Hepatocyte (in vitro differentiated cells): ENCODE data around the gene VCX3A. TPM values are rescaled to one million over a fixed set of nuclear protein-coding genes. Genes with fewer than 3 reads are reported as not detected.

Experiments
- DNase-seq: peaks from one replicate; pipeline ENCODE4 v3.0.0-alpha.2; 2016; ENCODE audit warnings: low spot score
- H2AFZ ChIP-seq: fragments of 200-600 bp; sonication (generic); 2 replicates; pipeline ENCODE4 v1.6.0; 2016; ENCODE audit warnings: antibody characterized with exemption, mild to moderate bottlenecking
- H3K27ac ChIP-seq: fragments of 200-600 bp; sonication (generic); 2 replicates; pipeline ENCODE4 v1.5.1; 2016; ENCODE audit warnings: mild to moderate bottlenecking
- H3K27me3 ChIP-seq: fragments of 200-600 bp; sonication (generic); 2 replicates; pipeline ENCODE4 v1.6.1; 2016
- H3K36me3 ChIP-seq: fragments of 200-600 bp; sonication (generic); replicated peaks from 2 replicates; pipeline ENCODE4 v1.5.1; 2016; ENCODE audit warnings: low read depth; ENCODE audit not compliant: insufficient read depth
- H3K4me1 ChIP-seq: fragments of 200-600 bp; sonication (generic); 2 replicates; pipeline ENCODE4 v1.5.1; 2016; ENCODE audit warnings: mild to moderate bottlenecking, moderate library complexity; ENCODE audit not compliant: insufficient read depth
- H3K4me2 ChIP-seq: fragments of 200-600 bp; sonication (generic); 2 replicates; pipeline ENCODE4 v1.6.0; 2016
- H3K4me3 ChIP-seq: fragments of 200-600 bp; sonication (generic); 2 replicates; pipeline ENCODE4 v1.5.1; 2016; ENCODE audit warnings: mild to moderate bottlenecking
- H3K79me2 ChIP-seq: fragments of 200-600 bp; sonication (generic); 2 replicates; pipeline ENCODE4 v1.6.0; 2017; ENCODE audit warnings: mild to moderate bottlenecking
- H3K9me2 ChIP-seq: fragments of 200-600 bp; sonication (generic); replicated peaks from 2 replicates; pipeline ENCODE4 v1.6.0; 2017; ENCODE audit warnings: mild to moderate bottlenecking; ENCODE audit not compliant: insufficient read depth
- H3K9me3 ChIP-seq: fragments of 200-600 bp; sonication (generic); 2 replicates; pipeline ENCODE4 v1.5.1; 2016; ENCODE audit warnings: low read depth, mild to moderate bottlenecking
- H4K20me1 ChIP-seq: fragments of 200-600 bp; sonication (generic); 2 replicates; pipeline ENCODE4 v1.6.0; 2016; ENCODE audit warnings: mild to moderate bottlenecking; ENCODE audit not compliant: insufficient read depth, poor library complexity, severe bottlenecking
- CTCF ChIP-seq: fragments of 200-600 bp; sonication (generic); IDR thresholded peaks from 2 replicates; pipeline ENCODE4 v1.5.1; 2016; ENCODE audit warnings: antibody characterized with exemption, mild to moderate bottlenecking; ENCODE audit not compliant: poor library complexity
- EZH2 ChIP-seq: fragments of 200-600 bp; sonication (generic); IDR thresholded peaks from 2 replicates; pipeline ENCODE4 v1.6.1; 2016; ENCODE audit warnings: antibody characterized with exemption, mild to moderate bottlenecking, borderline replicate concordance
- EZH2phosphoT487 ChIP-seq: fragments of 200-600 bp; sonication (generic); IDR thresholded peaks from one replicate; pipeline ENCODE4 v1.6.1; 2018; ENCODE audit warnings: antibody characterized with exemption, mild to moderate bottlenecking, low read depth, moderate library complexity; ENCODE audit not compliant: unreplicated experiment, severe bottlenecking
- WGBS: methylation state at CpG from one replicate; pipeline ENCODE4 v1.1.6; 2016; ENCODE audit warnings: low lambda C conversion rate; ENCODE audit errors: missing lambda C conversion rate; 5-methylcytosine and 5-hydroxymethylcytosine counted together
- polyA plus RNA-seq: library from polyadenylated mRNA; unstranded; fragments of >200 nt; fragmentation: Nextera tagmentation; extraction: Ambion mirVana; gene quantifications from 2 replicates; pipeline ENCODE4 v1.2.1, GENCODE V29; 2016
- total RNA-seq: library from RNA; depleted of rRNA; stranded (reverse); fragments of >200 nt; gene quantifications from 2 replicates; pipeline ENCODE4 v1.2.3, GENCODE V29; 2014

The VCX3A gene
- total and polyA plus RNA-seq, 2 experiments from 2014 or later = 0.53 TPM; not detected in 1

DNA sequence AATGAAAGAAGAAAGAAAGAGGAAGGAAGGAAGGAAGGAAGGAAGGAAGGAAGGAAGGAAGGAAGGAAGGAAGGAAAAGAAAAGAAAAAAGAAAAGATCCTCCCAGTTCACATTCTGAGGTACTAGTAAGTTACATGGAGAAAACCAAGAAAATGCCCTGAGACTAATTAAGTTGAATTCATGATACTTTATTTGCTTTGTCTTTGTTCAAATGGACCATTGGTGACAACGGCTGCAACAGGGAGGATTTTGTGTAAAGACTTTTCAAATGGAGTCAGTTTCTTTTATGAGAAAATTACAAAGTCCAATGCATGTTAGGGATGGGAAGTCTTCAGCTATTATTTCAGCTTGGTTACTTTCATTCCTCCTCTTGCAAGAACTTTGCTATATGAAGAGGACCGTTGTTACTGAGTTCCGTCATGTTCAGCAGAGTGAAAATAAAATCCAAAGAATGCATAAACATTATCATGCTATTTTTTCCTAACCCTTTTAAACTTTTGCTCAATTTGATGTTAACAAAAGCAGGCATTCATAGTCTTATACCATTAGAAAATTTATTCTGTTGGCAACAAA, 8.3 kb downstream of the VCX3A start:
- Histone ChIP-seq H3K27me3 (no peaks in the 10 kb centered on the region), H3K36me3 (no peaks in the 10 kb centered on the region), H3K9me3 (no peaks in the 10 kb centered on the region), H3K4me2 (no peak overlapping the region), H3K9me2 (no peaks in the 10 kb centered on the region), H3K79me2 (no peaks in the 10 kb centered on the region), H3K27ac (no peak overlapping the region), H3K4me1 (no peaks in the 10 kb centered on the region), H4K20me1 (no peaks in the 10 kb centered on the region), H3K4me3 (no peak overlapping the region), H2AFZ (no peak overlapping the region)
- no peak for DNase-seq
- TF ChIP-seq EZH2 = no peak
- no peak for TF ChIP-seq CTCF
- TF ChIP-seq EZH2phosphoT487 = no peak
- 77% methylated on average over 3 of the region's 3 CpGs for WGBS

DNA sequence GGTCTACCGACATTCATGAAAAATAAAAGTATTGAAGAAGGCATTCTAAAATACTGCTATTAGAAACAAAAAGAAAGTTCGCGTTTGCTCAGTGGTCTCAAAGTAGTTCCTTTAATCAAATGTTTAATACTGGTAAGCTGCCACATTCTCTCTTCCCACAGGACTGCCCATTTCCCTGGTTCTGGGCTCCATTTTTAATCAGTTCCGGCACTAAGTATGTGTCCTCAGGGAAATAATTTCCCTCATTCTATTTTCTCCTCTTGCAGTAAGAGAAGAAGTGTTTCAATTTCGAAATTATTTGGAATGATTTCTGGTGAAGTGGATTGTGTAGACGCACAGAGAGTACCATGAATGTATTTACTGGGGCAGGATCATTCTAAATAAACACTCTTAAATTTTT, 17.5 kb downstream of the VCX3A start:
- no peak for DNase-seq
- H3K27me3 ChIP-seq = no peaks in the 10 kb centered on the region
- no peaks in the 10 kb centered on the region for H3K79me2 ChIP-seq
- no peaks in the 10 kb centered on the region for H3K36me3 ChIP-seq
- TF ChIP-seq EZH2phosphoT487 = no peak
- H2AFZ ChIP-seq = no peak overlapping the region
- no peak overlapping the region for H3K4me3 ChIP-seq
- no peaks in the 10 kb centered on the region for H4K20me1 ChIP-seq
- 79% methylated on average over 6 of the region's 6 CpGs for WGBS
- H3K27ac ChIP-seq = no peak overlapping the region
- no peaks in the 10 kb centered on the region for H3K4me1 ChIP-seq
- H3K9me2 ChIP-seq = no peaks in the 10 kb centered on the region
- H3K9me3 ChIP-seq = no peaks in the 10 kb centered on the region
- H3K4me2 ChIP-seq = no peak overlapping the region

GRCh38 chrX:6506444-6506843, 28.5 kb downstream of the VCX3A start:
- no peak for DNase-seq
- Histone ChIP-seq H3K4me2 (no peak overlapping the region), H3K27ac (no peak overlapping the region), H4K20me1 (no peaks in the 10 kb centered on the region), H3K36me3 (no peaks in the 10 kb centered on the region), H3K4me3 (no peak overlapping the region), H3K27me3 (no peaks in the 10 kb centered on the region), H3K79me2 (no peaks in the 10 kb centered on the region), H2AFZ (no peak overlapping the region), H3K9me2 (no peaks in the 10 kb centered on the region), H3K4me1 (no peaks in the 10 kb centered on the region), H3K9me3 (no peaks in the 10 kb centered on the region)
- 85% methylated on average over 4 of the region's 4 CpGs for WGBS
- no peak for TF ChIP-seq EZH2
- no peak for TF ChIP-seq CTCF
- TF ChIP-seq EZH2phosphoT487 = no peak

- Histone ChIP-seq H3K4me2 (no peak overlapping the region), H3K27me3 (no peaks in the 10 kb centered on the region), H3K27ac (no peak overlapping the region), H3K79me2 (no peaks in the 10 kb centered on the region), H2AFZ (no peak overlapping the region), H3K4me3 (no peak overlapping the region), H3K36me3 (no peaks in the 10 kb centered on the region), H3K9me3 (no peaks in the 10 kb centered on the region), H3K9me2 (no peaks in the 10 kb centered on the region), H3K4me1 (no peaks in the 10 kb centered on the region), H4K20me1 (no peaks in the 10 kb centered on the region)
- DNase-seq = no peak
- 25% methylated on average over 2 of the region's 2 CpGs for WGBS
- TF ChIP-seq CTCF (no peak), EZH2phosphoT487 (no peak), EZH2 (no peak)
Measured at GRCh38 chrX:6505960-6506359, 29.0 kb downstream of the VCX3A start.
